OCI-LY1 (cell line): Measurements from ENCODE around the gene ARHGAP33.

ENCODE experiments used
- H2AFZ ChIP-seq: fragments of 200-600 bp; sonication (generic), shearing (Covaris generic); 2 replicates; pipeline ENCODE4 v1.6.0; 2014; ENCODE audit warnings: antibody characterized with exemption, mild to moderate bottlenecking, low read length
- H3F3A ChIP-seq: fragments of 200-600 bp; sonication (generic), shearing (Covaris generic); 2 replicates; pipeline ENCODE4 v1.6.0; 2014; ENCODE audit warnings: mild to moderate bottlenecking, antibody characterized with exemption, low read length, moderate library complexity; ENCODE audit not compliant: insufficient read depth
- H3K27ac ChIP-seq: fragments of 200-600 bp; sonication (generic); 2 replicates; pipeline ENCODE4 v1.5.1; 2014; ENCODE audit warnings: low read length, mixed run types, mild to moderate bottlenecking, low read depth; ENCODE audit not compliant: poor library complexity, severe bottlenecking
- H3K27me3 ChIP-seq: fragments of 200-600 bp; sonication (generic); 2 replicates; pipeline ENCODE4 v1.6.0; 2014; ENCODE audit warnings: antibody characterized with exemption, mild to moderate bottlenecking, low read length, moderate library complexity; ENCODE audit not compliant: insufficient read depth
- H3K36me3 ChIP-seq: fragments of 200-600 bp; sonication (generic); 2 replicates; pipeline ENCODE4 v1.6.1; 2014; ENCODE audit warnings: mild to moderate bottlenecking, antibody characterized with exemption, low read length, moderate library complexity, mixed read lengths; ENCODE audit not compliant: insufficient read depth
- H3K4me1 ChIP-seq: fragments of 200-600 bp; sonication (generic); 2 replicates; pipeline ENCODE4 v1.5.1; 2014; ENCODE audit warnings: mild to moderate bottlenecking, low read length, moderate library complexity; ENCODE audit not compliant: insufficient read depth, severe bottlenecking
- H3K4me2 ChIP-seq: fragments of 200-600 bp; sonication (generic), shearing (Covaris generic); 2 replicates; pipeline ENCODE4 v1.6.1; 2014; ENCODE audit warnings: low read length
- H3K4me3 ChIP-seq: fragments of 200-600 bp; sonication (generic); 2 replicates; pipeline ENCODE4 v1.5.1; 2014; ENCODE audit warnings: low read length, low read depth, mild to moderate bottlenecking, mixed read lengths; ENCODE audit not compliant: poor library complexity, severe bottlenecking
- H3K79me2 ChIP-seq: fragments of 200-600 bp; shearing (Covaris generic); 2 replicates; pipeline ENCODE4 v1.6.1; 2016; ENCODE audit warnings: mixed run types, low read length, mixed read lengths; ENCODE audit not compliant: insufficient read depth
- H3K9ac ChIP-seq: fragments of 200-600 bp; sonication (generic), shearing (Covaris generic); 2 replicates; pipeline ENCODE4 v1.6.1; 2014; ENCODE audit warnings: mild to moderate bottlenecking, low read length, mixed read lengths
- H3K9me2 ChIP-seq: fragments of 200-600 bp; sonication (generic), shearing (Covaris generic); 2 replicates; pipeline ENCODE4 v1.6.1; 2014; ENCODE audit warnings: low read depth, mild to moderate bottlenecking, low read length, mixed read lengths
- H3K9me3 ChIP-seq: fragments of 200-600 bp; shearing (Covaris generic); 2 replicates; pipeline ENCODE4 v1.6.1; 2014; ENCODE audit warnings: low read length, mixed read lengths
- H4K20me1 ChIP-seq: fragments of 200-600 bp; sonication (generic), shearing (Covaris generic); 2 replicates; pipeline ENCODE4 v1.6.0; 2016; ENCODE audit warnings: mild to moderate bottlenecking, low read length; ENCODE audit not compliant: insufficient read depth
- CTCF ChIP-seq: fragments of 200-600 bp; sonication (generic), shearing (Covaris generic); IDR thresholded peaks from 2 replicates; pipeline ENCODE4 v1.5.1; 2017; ENCODE audit warnings: mild to moderate bottlenecking, antibody characterized with exemption, low read length, moderate library complexity, mixed read lengths
- EZH2 ChIP-seq: fragments of 200-600 bp; sonication (generic), shearing (Covaris generic); IDR thresholded peaks from 2 replicates; pipeline ENCODE4 v1.8.0; 2017; ENCODE audit warnings: borderline replicate concordance, mixed run types, mild to moderate bottlenecking, antibody characterized with exemption, low read length, moderate library complexity, mixed read lengths

ARHGAP33 gene

GRCh38 chr19:35734889-35735288 is 40.5 kb upstream of the ARHGAP33 start:
- Histone ChIP-seq H3K9me2 (no peaks in the 10 kb centered on the region), H3K4me2 (no peak overlapping the region), H3K27ac (no peak overlapping the region), H3K36me3 (peaks cover 85% of the 10 kb centered on the region), H3F3A (no peaks in the 10 kb centered on the region), H3K27me3 (no peaks in the 10 kb centered on the region), H2AFZ (no peak overlapping the region), H3K4me1 (peaks cover 4% of the 10 kb centered on the region), H4K20me1 (no peaks in the 10 kb centered on the region), H3K9ac (no peak overlapping the region), H3K4me3 (no peak overlapping the region), H3K9me3 (no peaks in the 10 kb centered on the region), H3K79me2 (no peaks in the 10 kb centered on the region)
- no peak for TF ChIP-seq CTCF
- no peak for TF ChIP-seq EZH2

DNA sequence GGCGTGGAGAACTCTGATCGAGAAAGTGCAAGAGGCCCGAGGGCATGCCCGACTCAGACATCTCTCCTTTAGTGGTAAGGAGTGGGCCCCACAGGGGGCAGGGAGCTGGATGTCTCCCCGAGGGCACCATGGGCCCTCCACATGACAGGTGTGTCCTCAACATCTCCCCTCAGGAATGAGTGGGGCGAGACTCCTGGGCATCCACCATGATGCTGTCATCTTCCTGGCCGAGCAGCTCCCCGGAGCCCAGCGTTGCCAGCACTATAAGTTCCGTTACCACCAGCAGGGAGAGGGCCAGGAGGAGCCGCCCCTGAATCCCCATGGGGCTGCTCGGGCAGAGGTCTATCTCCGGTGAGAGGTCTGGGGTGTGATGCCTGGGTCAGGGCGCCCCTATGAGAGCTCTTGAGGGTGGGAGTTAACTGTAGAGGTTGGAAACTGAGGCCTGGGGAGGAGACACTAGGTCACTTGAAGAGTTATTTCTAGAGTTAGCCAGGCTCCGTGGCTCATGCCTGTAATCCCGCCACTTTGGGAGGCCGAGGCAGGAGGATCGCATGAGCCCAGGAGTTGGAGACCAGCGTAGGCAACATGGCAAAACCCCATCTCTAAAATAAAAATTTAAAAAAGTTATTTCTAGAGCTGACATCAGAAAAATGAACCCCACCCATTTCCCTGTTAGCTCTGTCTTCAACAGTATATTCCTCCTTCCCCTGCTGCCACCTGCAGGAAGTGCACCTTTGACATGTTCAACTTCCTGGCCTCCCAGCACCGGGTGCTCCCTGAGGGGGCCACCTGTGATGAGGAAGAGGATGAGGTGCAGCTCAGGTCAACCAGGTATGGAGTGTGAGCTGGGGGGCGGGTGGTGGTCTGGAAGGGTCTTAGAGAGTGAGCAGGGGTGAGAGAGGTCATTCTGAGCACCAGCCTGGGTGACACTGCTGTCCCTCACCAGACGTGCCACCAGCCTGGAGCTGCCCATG is 38.2 kb upstream of the ARHGAP33 start:
- Histone ChIP-seq H3K4me1 (peaks cover 22% of the 10 kb centered on the region), H3K9ac (no peak overlapping the region), H3K79me2 (no peaks in the 10 kb centered on the region), H3K36me3 (peaks cover 62% of the 10 kb centered on the region), H3K9me2 (no peaks in the 10 kb centered on the region), H3F3A (no peaks in the 10 kb centered on the region), H3K4me3 (no peak overlapping the region), H3K27me3 (no peaks in the 10 kb centered on the region), H3K9me3 (no peaks in the 10 kb centered on the region), H4K20me1 (no peaks in the 10 kb centered on the region), H3K4me2 (no peak overlapping the region), H3K27ac (no peak overlapping the region), H2AFZ (no peak overlapping the region)
- TF ChIP-seq CTCF, result peak; percentile 21; the same call in 1 of the 2 replicates
- TF ChIP-seq EZH2, result no peak

DNA sequence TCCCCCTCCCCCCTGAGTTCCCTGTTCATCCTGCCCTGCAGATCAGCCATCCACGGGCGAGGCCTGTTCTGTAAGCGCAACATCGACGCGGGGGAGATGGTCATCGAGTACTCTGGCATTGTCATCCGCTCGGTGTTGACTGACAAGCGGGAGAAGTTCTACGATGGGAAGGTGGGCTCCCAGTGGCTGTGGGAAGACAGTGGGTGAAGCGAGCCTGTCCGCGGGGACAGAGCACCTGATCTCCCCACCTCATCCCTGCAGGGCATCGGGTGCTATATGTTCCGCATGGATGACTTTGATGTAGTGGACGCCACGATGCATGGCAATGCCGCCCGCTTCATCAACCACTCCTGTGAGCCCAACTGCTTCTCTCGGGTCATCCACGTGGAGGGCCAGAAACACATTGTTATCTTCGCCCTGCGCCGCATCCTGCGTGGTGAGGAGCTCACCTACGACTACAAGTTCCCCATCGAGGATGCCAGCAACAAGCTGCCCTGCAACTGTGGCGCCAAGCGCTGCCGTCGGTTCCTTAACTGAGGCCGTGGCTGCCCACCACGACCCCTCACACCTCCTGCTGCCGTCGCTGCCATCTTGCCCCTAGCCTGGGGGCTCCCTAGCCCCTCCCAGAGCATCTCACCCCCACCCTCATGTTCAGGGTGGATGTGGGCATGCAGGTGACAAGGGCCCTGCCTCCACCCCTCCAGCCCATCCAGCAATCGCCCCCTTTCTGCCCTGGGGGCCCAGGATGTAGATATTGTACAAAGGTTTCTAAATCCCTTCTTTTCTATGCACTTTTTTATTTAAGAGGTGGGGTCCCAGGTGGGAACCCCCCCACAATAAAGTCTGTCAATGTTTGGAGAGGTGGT is 37.1 kb upstream of the ARHGAP33 start:
- Histone ChIP-seq H3K4me2 (no peak overlapping the region), H3K36me3 (peaks cover 55% of the 10 kb centered on the region), H3K9ac (no peak overlapping the region), H3K9me3 (no peaks in the 10 kb centered on the region), H4K20me1 (no peaks in the 10 kb centered on the region), H3K27ac (no peak overlapping the region), H3F3A (no peaks in the 10 kb centered on the region), H3K9me2 (no peaks in the 10 kb centered on the region), H2AFZ (no peak overlapping the region), H3K4me1 (peaks cover 33% of the 10 kb centered on the region), H3K27me3 (no peaks in the 10 kb centered on the region), H3K4me3 (no peak overlapping the region), H3K79me2 (no peaks in the 10 kb centered on the region)
- TF ChIP-seq EZH2 (no peak), CTCF (no peak)
